GM19455 (cell line): ENCODE measurements around the gene PHF23.

ENCODE experiments used
- ATAC-seq: cut with Tn5 transposase; IDR thresholded peaks from one replicate; pipeline ENCODE4 v1.9.1; 2021; ENCODE audit not compliant: unreplicated experiment

The PHF23 gene

DNA sequence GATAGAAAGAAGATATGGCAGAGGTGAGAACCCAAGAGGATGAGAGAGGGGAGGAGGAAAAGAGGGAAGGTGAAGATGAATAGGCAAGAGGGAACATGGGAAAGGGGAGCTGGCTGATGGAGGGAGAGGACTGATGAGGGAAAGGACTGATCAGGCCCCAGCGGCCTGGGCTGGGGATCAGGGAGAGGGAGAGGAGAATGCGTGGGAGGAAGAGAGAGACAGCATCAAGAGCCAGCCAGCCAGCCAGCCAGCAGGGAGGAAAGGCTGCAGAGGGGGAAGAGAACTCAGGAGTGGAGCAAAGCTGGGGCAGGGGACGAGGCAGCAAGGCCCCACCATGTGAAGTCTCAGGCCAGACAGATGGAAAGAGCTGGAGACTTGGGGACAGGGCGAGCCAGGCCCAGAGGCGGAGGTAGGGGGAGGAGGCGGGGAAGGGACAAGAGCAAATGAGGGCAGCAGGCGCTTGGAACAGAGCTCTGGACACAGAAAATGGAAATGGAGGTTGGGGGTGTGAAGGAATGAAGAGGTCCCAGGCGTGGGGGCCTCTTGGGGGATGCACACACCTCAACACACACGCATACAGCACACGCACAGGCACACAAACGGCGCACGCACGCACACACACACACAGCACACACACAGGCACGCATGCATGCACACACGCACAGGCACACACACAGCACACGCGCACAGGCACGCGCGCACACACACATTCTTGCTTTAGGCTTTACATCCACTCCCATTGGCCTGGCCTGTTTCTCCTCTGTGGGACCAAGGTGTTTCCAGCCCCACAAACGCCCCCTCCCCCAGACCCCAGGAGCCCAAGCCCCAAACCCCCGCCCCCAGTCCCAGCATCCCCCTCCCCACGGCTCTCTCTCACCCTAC is 31.9 kb downstream of the PHF23 start:
- no peak for ATAC-seq

DNA sequence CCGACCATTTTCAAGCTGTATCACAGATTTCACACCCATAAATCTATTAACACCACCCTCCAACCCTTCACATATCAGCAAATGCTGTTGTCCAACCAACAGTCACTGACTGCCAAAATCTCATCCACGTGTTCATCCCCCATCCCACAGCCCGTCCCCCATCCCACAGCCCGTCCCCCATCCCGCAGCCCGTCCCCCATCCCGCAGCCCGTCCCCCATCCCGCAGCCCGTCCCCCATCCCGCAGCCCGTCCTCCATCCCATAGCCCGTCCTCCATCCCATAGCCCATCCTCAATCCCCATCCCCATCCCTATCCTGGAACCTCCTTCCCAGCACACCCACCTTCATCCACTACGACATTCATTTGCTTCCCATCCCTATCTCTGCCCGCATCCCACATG is 33.7 kb downstream of the PHF23 start:
- no peak for ATAC-seq

DNA sequence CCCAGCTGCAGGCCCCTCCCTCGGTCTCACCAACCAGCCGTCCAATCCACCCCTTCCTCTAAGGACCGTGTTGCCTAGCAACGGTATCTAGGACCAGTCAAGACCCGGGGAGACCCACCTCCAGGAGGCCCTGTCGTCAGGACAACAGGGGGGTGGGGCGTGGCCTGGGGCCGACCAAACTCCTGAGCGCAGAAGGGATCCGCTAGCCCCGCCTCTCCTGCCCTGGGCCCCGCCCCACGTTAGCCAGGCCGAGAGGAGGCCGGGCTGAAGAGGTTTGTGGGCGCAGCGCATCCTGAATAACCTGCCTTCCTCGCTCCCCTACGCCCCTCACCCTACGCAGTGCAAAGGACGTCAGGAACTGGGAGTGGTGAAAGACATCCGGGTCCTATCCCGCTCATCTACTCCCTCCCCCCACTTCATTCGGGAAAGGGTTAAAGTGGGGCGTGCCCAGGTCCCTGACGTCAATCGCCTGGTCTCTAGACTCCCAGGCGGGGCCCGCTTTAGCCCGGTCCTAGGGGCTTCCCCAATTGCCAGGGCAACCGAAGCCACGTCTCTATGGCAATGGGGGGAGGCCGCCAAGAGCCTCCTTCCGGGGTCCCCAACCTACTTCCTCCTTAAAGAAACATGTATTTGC is 34.3 kb downstream of the PHF23 start:
- peak; percentile 71 for ATAC-seq

- ATAC-seq: no peak
Measured at GRCh38 chr17:7204336-7204735, 34.9 kb downstream of the PHF23 start.

DNA sequence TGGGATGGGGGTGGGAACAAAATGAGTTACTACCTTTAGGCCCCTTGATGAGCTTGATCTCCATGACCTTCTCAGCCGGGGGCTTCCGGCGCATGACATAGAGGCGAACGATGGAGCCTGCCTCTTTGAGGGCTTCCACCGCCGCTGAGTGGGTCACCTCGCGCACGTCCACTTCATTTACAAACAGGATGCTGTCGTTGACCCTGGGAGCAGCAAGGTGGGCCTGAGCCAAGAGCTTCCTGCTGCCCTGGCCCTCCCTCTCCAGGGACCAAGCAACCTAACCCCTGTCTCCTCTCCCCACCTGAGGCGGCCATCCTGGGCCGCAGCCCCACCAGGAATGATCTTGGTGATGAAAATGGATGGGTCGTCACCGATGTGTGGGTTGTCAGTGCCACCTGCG is 35.9 kb downstream of the PHF23 start:
- no peak for ATAC-seq

GRCh38 chr17:7196651-7197401 is 42.4 kb downstream of the PHF23 start:
- ATAC-seq: no peak

- ATAC-seq: no peak
Measured at GRCh38 chr17:7195971-7196370, 43.3 kb downstream of the PHF23 start.

DNA sequence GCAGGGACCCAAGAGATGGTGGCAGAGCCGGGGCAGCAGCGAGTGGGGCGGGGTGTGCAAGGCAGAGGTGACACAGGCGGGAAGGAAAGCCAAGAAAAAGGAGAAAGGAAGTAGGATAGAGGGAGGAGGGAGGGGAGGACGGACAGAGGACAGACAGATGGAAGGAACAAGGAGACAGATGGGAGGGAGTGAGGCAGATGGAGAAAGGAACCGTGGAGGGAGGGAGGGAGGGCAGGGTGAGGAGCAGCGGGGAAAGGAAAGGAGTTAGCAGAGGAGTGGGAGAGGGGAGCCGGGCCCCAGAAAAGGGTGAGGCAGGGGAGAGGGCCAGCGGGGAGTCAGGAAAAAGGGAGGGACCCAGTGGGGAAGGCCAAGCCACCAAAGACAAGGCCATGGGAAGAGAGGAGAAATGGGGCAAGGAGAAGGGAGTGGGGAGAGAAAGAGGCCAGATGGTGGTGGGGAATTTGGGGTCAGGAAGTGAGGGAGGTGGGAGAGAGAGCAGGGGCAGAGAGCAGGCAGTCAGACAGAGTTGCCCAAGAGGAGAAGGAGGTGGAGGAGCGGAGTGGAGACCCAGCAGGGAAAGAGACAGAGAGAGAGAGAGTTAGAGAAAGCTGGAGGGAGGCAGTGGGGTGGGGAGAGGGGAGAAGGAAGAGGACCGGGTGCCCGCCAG is 46.9 kb downstream of the PHF23 start:
- no peak for ATAC-seq

DNA sequence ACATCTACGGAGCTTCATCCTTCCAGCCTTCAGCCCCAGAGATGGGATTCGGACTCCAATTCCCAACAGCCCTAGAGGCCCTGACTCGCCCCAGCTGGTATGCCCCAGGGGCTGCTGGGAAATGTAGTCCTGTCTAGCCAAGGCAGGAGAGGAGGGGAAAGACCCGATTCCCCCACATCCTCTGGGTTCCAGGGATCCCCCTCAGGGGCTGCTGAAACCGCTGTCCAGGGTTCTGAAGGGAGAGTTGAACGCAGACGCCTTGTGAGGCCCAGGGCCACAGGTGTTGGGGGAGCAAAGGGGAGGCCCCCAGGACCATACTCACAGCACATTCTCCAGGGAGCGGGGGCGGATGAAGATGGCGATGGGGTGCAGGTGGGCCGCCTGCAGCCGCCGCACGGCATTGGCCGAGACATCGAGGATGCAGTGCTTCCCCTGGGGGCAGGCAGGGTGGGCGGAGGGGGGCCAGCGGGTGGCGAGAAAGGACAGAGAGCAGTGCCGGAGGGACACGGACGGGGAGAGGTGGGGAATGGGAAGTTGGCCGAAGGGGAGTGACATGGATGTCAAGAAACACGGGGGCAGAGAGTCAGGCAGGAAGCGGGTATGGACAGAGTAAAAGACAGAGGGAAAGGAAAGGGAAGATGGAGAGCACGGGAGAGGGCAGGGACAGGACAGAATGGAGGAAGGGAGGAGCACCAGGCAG is 47.5 kb downstream of the PHF23 start:
- ATAC-seq: no peak

DNA sequence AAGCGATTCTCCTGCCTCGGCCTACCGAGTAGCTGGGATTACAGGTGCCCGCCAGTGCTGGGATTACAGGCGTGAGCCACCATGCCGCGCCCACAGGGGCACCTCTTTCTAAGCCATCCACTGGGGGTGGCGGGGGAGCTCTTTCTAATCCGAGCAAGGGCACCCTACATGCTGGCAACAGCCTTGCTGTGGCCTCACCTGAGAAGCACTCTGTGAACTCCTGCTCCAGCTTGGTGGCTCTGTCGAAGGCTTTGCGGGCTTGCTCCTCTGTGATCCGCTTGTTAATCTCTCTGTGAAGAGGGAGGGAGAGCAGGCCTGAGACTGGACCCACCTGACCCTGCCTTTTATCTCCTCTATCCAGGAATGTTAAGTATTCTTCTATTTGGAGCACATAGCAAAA is 48.2 kb downstream of the PHF23 start:
- ATAC-seq: no peak

GRCh38 chr17:7190276-7190917 is 48.9 kb downstream of the PHF23 start:
- no peak for ATAC-seq

DNA sequence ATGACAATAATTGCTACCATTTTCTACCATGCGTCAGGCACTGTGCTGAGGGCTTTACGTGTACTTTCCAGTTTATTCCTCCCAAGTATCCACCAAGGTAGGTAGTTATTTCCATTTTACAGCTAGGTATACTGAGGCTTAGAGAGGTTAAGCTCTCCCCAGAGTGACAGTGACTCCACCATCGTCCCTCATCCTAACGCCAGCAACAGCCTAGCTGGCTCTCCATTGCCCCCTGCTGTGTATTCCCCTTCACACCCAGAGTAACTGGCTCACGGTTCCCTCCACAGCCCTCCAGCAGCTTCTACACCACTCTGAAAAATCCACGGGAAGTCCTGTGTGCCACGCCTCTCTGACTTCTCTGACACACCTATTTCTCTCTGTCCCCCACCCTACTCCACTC is 53.0 kb downstream of the PHF23 start:
- no peak for ATAC-seq
